HepG2 (cell line): ENCODE results near the gene ST8SIA1. TPM values are rescaled to one million over a fixed set of nuclear protein-coding genes. Genes with fewer than 3 reads are reported as not detected.

ENCODE experiments used
- ATAC-seq: fragments of 200-7000 bp; cut with Tn5 transposase; 3 replicates; pipeline ENCODE4 v1.9.1; 2020; ENCODE audit warnings: mild to moderate bottlenecking, moderate library complexity
- Bru-seq: library from RNA; stranded (reverse); fragments of 400-500 nt; gene quantifications from one replicate; lab custom pipeline; 2021; lab: Mats Ljungman, UMichigan
- BruChase-seq, 2 experiments: library from RNA; stranded (reverse); fragments of 400-500 nt; gene quantifications; one replicate each; lab custom pipeline; 2021; lab: Mats Ljungman, UMichigan
- BruUV-seq: library from RNA; stranded (reverse); fragments of 400-500 nt; replicated peaks from 2 replicates; lab custom pipeline; 2021; lab: Mats Ljungman, UMichigan
- CTCF ChIA-PET: fragments of 300-600 bp; formaldehyde crosslinking; extraction: SDS; loops from one replicate; lab custom pipeline; 2021; ENCODE audit warnings: low total read pairs, inconsistent platforms, low intra/inter-chr PET ratio; lab: Yijun Ruan, JAX
- POLR2A ChIA-PET: fragments of 350-600 bp; sonication (Branson Sonifier 250); formaldehyde crosslinking; loops from one replicate; lab custom pipeline; 2020; ENCODE audit warnings: antibody characterized with exemption, inconsistent platforms; lab: Yijun Ruan, JAX
- DNase-seq: peaks from one replicate; pipeline ENCODE4 v3.0.0-alpha.2; 2015; ENCODE audit warnings: low spot score
- FAIRE-seq: peaks from 3 replicates; lab custom pipeline; 2011; peaks lifted over from hg19 to GRCh38; lab: Jason Lieb, UNC
- H2AFZ ChIP-seq: one replicate; pipeline ENCODE4 v1.6.1; 2011; ENCODE audit warnings: low read length, inconsistent platforms
- H3K27ac ChIP-seq: fragments of 300-600 bp; 3 replicates; pipeline ENCODE4 v1.8.0; 2011; ENCODE audit warnings: mixed run types, mild to moderate bottlenecking, mixed read lengths, low read length, inconsistent platforms; ENCODE audit not compliant: insufficient read depth; ENCODE audit errors: extremely low read length
- H3K27me3 ChIP-seq, 2 experiments: fragments of 200-600 bp in 1 of 2; 2 replicates in 1 of 2; 3 replicates in 1 of 2; pipeline versions ENCODE4 v1.6.0 to v1.8.0; 2011; ENCODE audit warnings: low read length in 2 of 2, mild to moderate bottlenecking in 2 of 2, moderate library complexity in 2 of 2, inconsistent platforms in 1 of 2; ENCODE audit not compliant: insufficient read depth in 2 of 2, control insufficient read depth in 1 of 2
- H3K36me3 ChIP-seq, 2 experiments: fragments of 200-600 bp in 1 of 2; replicated peaks in 1 of 2; 2 replicates in 1 of 2; 3 replicates in 1 of 2; pipeline versions ENCODE4 v1.5.1 to v1.8.0; 2011; ENCODE audit warnings: low read length in 2 of 2, inconsistent platforms in 1 of 2; ENCODE audit not compliant: insufficient read depth in 2 of 2, control insufficient read depth in 1 of 2
- H3K4me1 ChIP-seq: 2 replicates; pipeline ENCODE4 v1.5.1; 2012; ENCODE audit warnings: low read length, inconsistent platforms; ENCODE audit not compliant: insufficient read depth
- H3K4me2 ChIP-seq: 2 replicates; pipeline ENCODE4 v1.6.0; 2011; ENCODE audit warnings: low read depth, low read length, inconsistent platforms
- H3K4me3 ChIP-seq, 3 experiments: fragments of 200-600 bp in 1 of 3; sonication (generic), shearing (Covaris generic) in 1 of 3; replicated peaks in 1 of 3; 2 replicates each; pipeline ENCODE4 v1.5.1; 2011 to 2016; ENCODE audit warnings: low read length in 3 of 3, inconsistent platforms in 2 of 3, low read depth in 2 of 3, mild to moderate bottlenecking in 2 of 3, control low read depth in 1 of 3, mixed read lengths in 1 of 3; ENCODE audit not compliant: insufficient read depth in 1 of 3
- H3K79me2 ChIP-seq: one replicate; pipeline ENCODE4 v1.6.1; 2011; ENCODE audit warnings: low read length, inconsistent platforms; ENCODE audit not compliant: insufficient read depth
- H3K9ac ChIP-seq: 2 replicates; pipeline ENCODE4 v1.6.0; 2011; ENCODE audit warnings: mild to moderate bottlenecking, low read depth, low read length, inconsistent platforms; ENCODE audit not compliant: insufficient read depth
- H3K9me3 ChIP-seq: 2 replicates; pipeline ENCODE4 v1.5.1; 2012; ENCODE audit warnings: mild to moderate bottlenecking, low read length
- H4K20me1 ChIP-seq: 2 replicates; pipeline ENCODE4 v1.6.0; 2011; ENCODE audit warnings: inconsistent platforms, mild to moderate bottlenecking, low read length, moderate library complexity; ENCODE audit not compliant: insufficient read depth
- FOXP4 ChIP-seq: sonication (generic); formaldehyde crosslinking; IDR thresholded peaks from 2 replicates; pipeline ENCODE4 v1.4.0; 2020; ENCODE audit warnings: missing genetic modification reagents
- HNRNPLL ChIP-seq: fragments of 200-400 bp; formaldehyde crosslinking; IDR thresholded peaks from 2 replicates; pipeline ENCODE4 v1.6.1; 2017; ENCODE audit warnings: mild to moderate bottlenecking, low read depth, low read length; ENCODE audit not compliant: poor library complexity, severe bottlenecking
- RFXANK ChIP-seq: IDR thresholded peaks from 2 replicates; pipeline ENCODE4 v1.6.1; 2016
- THAP11 ChIP-seq: IDR thresholded peaks from 2 replicates; pipeline ENCODE4 v1.6.1; 2016; ENCODE audit warnings: missing biosample characterization, missing genetic modification reagents
- ZFP82 ChIP-seq: sonication (generic); formaldehyde crosslinking; IDR thresholded peaks from 2 replicates; pipeline ENCODE4 v1.5.1; 2020; ENCODE audit warnings: mild to moderate bottlenecking, missing genetic modification reagents, borderline replicate concordance
- ZNF724P ChIP-seq: sonication (generic); formaldehyde crosslinking; IDR thresholded peaks from 2 replicates; pipeline ENCODE4 v1.8.0; 2022; ENCODE audit warnings: missing genetic modification reagents, borderline replicate concordance
- ZNF746 ChIP-seq: sonication (generic); formaldehyde crosslinking; IDR thresholded peaks from 2 replicates; pipeline ENCODE4 v1.8.0; 2022; ENCODE audit warnings: mild to moderate bottlenecking, missing genetic modification reagents
- ZNF761 ChIP-seq: sonication (generic); formaldehyde crosslinking; conservative IDR thresholded peaks from 2 replicates; pipeline ENCODE4 v1.4.0; 2020; ENCODE audit warnings: mild to moderate bottlenecking, missing genetic modification reagents
- ZNF883 ChIP-seq: sonication (generic); formaldehyde crosslinking; IDR thresholded peaks from 2 replicates; pipeline ENCODE4 v1.5.1; 2020; ENCODE audit warnings: mild to moderate bottlenecking, missing genetic modification reagents; ENCODE audit errors: not compliant biosample characterization
- WGBS: methylation state at CpG from one replicate; pipeline ENCODE4 v1.1.6; 2017; ENCODE audit warnings: low lambda C conversion rate; 5-methylcytosine and 5-hydroxymethylcytosine counted together
- in situ Hi-C: cut with HindIII; loops from 2 replicates; pipeline ENCODE4 v1.10.0; 2017; ENCODE audit warnings: low pct_unique_long_range_greater_than_20kb; ENCODE audit not compliant: extremely low pct_ligation_motif_present
- intact Hi-C: fragments of 100-400 bp; cut with micrococcal nuclease; formaldehyde crosslinking; loops from one replicate; pipeline ENCODE4 v1.10.0; 2022; ENCODE audit not compliant: unreplicated experiment
- long read RNA-seq, 2 experiments: library from RNA in 1 of 2; library from polyadenylated mRNA in 1 of 2; stranded (forward) in 1 of 2; unstranded in 1 of 2; transcript quantifications; one replicate each; pipeline ENCODE4 v2.0.0, GENCODE V29; 2019 to 2022
- polyA minus RNA-seq, 3 experiments: library from RNA; depleted of rRNA, polyadenylated mRNA; stranded (reverse); fragments of >200 nt; gene quantifications; 2 replicates each; pipeline ENCODE4 v1.2.3, GENCODE V29; 2011; ENCODE audit warnings: low replicate concordance in 1 of 3
- polyA plus RNA-seq, 8 experiments: library from polyadenylated mRNA; depleted of rRNA in 3 of 8; stranded (reverse) in 7 of 8; unstranded in 1 of 8; fragments of >200 nt; fragmentation: Illumina TruSeq in 4 of 8; extraction: Trizol in 4 of 8; gene quantifications; 2 replicates each; pipeline versions ENCODE4 v1.2.1 to v1.2.3, GENCODE V29; 2011 to 2016; ENCODE audit warnings: low read depth in 4 of 8, missing spikeins in 1 of 8, mixed read lengths in 1 of 8; ENCODE audit not compliant: insufficient read depth in 1 of 8
- total RNA-seq, 5 experiments: library from RNA; depleted of rRNA; stranded (reverse); fragments of >200 nt; fragmentation: Illumina TruSeq; extraction: Trizol; gene quantifications; 2 replicates each; pipeline ENCODE4 v1.2.3, GENCODE V29; 2016; ENCODE audit warnings: low read depth in 1 of 5
- TF ChIP-seq, protein P1 (sequence below): sonication (generic); formaldehyde crosslinking; IDR thresholded peaks from 2 replicates; pipeline ENCODE4 v1.4.0; 2020; ENCODE audit warnings: missing genetic modification reagents, borderline replicate concordance

The ST8SIA1 gene, protein sequence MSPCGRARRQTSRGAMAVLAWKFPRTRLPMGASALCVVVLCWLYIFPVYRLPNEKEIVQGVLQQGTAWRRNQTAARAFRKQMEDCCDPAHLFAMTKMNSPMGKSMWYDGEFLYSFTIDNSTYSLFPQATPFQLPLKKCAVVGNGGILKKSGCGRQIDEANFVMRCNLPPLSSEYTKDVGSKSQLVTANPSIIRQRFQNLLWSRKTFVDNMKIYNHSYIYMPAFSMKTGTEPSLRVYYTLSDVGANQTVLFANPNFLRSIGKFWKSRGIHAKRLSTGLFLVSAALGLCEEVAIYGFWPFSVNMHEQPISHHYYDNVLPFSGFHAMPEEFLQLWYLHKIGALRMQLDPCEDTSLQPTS
- total RNA-seq (2016; rRNA removed; fragmentation: Illumina TruSeq; extraction: Trizol) (not detected in 2 replicates), polyA plus RNA-seq (2011; rRNA removed) (not detected in 2 replicates), polyA minus RNA-seq (2011; rRNA and poly(A)+ RNA removed; ENCODE audit: low replicate concordance) (0.12 and 0.62 TPM in 2 replicates), Bru-seq, nascent RNA (not detected), BruChase-seq, experiment 1, labeled RNA remaining after a 6-hour chase (percentile 1 among the genes with signal in this experiment), BruChase-seq, experiment 2, labeled RNA remaining after a 2-hour chase (percentile 2 among the genes with signal in this experiment)
- not detected in 2 replicates for total RNA-seq (2016; cell fraction: cytosol; rRNA removed; fragmentation: Illumina TruSeq; extraction: Trizol; ENCODE audit: low read depth)
- total RNA-seq (2016; cell fraction: insoluble cytoplasmic fraction; rRNA removed; fragmentation: Illumina TruSeq; extraction: Trizol) = not detected in 2 replicates
- total RNA-seq (2016; cell fraction: membrane; rRNA removed; fragmentation: Illumina TruSeq; extraction: Trizol) = not detected in 2 replicates
- total RNA-seq (2016; cell fraction: nucleus; rRNA removed; fragmentation: Illumina TruSeq; extraction: Trizol) = not detected in 2 replicates
- polyA plus RNA-seq (2011; cell fraction: cytosol; rRNA removed) = not detected in 2 replicates
- not detected in 2 replicates for polyA plus RNA-seq (2011; cell fraction: nucleus; rRNA removed)
- polyA plus RNA-seq (2012) = not detected in 2 replicates
- not detected in 2 replicates for polyA plus RNA-seq (2016; cell fraction: cytosol; fragmentation: Illumina TruSeq; extraction: Trizol; ENCODE audit: low read depth)
- not detected in 2 replicates for polyA plus RNA-seq (2016; cell fraction: insoluble cytoplasmic fraction; fragmentation: Illumina TruSeq; extraction: Trizol; ENCODE audit: low read depth)
- not detected in 2 replicates for polyA plus RNA-seq (2016; cell fraction: membrane; fragmentation: Illumina TruSeq; extraction: Trizol; ENCODE audit: low read depth)
- polyA plus RNA-seq (2016; cell fraction: nucleus; fragmentation: Illumina TruSeq; extraction: Trizol; ENCODE audit: insufficient read depth, low read depth) = not detected in 2 replicates
- not detected in 2 replicates for polyA minus RNA-seq (2011; cell fraction: cytosol; rRNA and poly(A)+ RNA removed)
- polyA minus RNA-seq (2011; cell fraction: nucleus; rRNA and poly(A)+ RNA removed) = not detected in 2 replicates
- long read RNA-seq, experiment 1 = 0 reads
- long read RNA-seq, experiment 2, partial matches to known transcripts = 0 of 1 reads
- long read RNA-seq, experiment 2, other reads (novel, unspliced or antisense) = 0 of 1 reads

DNA sequence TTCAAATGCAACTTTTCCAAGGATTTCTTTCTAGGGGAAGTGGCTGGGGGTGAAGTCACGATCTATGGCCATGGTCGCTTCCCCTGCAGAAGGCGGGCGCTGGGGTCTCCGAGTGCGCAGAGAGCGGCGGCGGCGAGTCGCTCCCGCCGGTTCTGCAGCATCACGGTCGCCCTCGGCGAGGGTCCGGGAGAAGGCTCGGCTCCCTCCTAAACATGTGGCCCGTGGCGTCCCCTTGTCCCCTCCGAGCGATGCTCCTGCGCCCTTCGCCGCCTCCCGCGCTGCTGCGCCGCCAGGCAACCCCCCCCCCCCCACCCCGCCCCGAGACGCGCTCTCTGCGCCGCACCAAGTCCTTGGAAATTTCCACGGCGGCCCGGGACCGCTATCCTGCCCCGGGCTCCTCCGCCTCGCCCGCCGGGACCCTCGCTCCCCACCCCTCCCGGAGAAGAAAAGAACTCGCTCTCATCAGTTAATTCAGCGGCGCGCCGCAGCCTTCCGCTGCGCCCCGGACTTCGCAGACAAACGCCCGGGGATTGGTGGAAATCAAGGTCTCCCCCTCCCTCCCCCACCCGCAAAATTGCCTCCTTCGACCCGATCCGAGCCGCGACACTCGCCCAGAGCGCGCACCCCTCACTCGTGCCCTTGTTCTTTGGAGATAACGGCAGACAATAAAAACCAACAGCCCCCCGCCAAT, at the start of gene ST8SIA1:
TSS of gene ST8SIA1 (minus strand) at position 298 of the 691 bp plus-strand sequence. CDS start 475 bp downstream, outside the sequence.
- in situ Hi-C loops (loop anchor here (5.0 kb wide), 1 partner anchor 232 kb away; no protein-coding TSS in a partner anchor), intact Hi-C loops (loop anchor here (1.0 to 2.0 kb wide), 2 partner anchors 233 to 636 kb away; no protein-coding TSS in a partner anchor)
- Histone ChIP-seq H3K9me3 (no peaks in the 10 kb centered on the region), H3K27ac (no peak within 1 kb of the TSS), H3K27me3 (peaks cover 0 to 24% of the 10 kb centered on the region in 2 experiments; a peak in 3 of 5 replicates), H3K4me1 (no peaks in the 10 kb centered on the region), H3K79me2 (no peaks in the 10 kb centered on the region), H3K4me2 (peak within 1 kb of the TSS; percentile 83), H4K20me1 (no peaks in the 10 kb centered on the region), H3K9ac (no peak within 1 kb of the TSS), H3K36me3 (no peaks in the 10 kb centered on the region), H2AFZ (no peak within 1 kb of the TSS), H3K4me3 (peak within 1 kb of the TSS; percentile 60 to 68 (median 64); a peak in 5 of 6 replicates)
- no TSS peak for BruUV-seq
- ATAC-seq = no peak
- POLR2A ChIA-PET = no interaction called here
- CTCF ChIA-PET = no interaction called here
- WGBS = 53% methylated on average over 33 of the region's 70 CpGs
- no peak for DNase-seq
- no peak for FAIRE-seq
- TF ChIP-seq THAP11 (CRISPR knock-in tag) = no peak
- no peak for TF ChIP-seq ZNF761 (CRISPR knock-in tag)
- no peak for TF ChIP-seq ZNF746 (CRISPR knock-in tag)
- no peak for TF ChIP-seq RFXANK (CRISPR knock-in tag)
- no peak for TF ChIP-seq ZFP82 (CRISPR knock-in tag)
- TF ChIP-seq, protein P1, sequence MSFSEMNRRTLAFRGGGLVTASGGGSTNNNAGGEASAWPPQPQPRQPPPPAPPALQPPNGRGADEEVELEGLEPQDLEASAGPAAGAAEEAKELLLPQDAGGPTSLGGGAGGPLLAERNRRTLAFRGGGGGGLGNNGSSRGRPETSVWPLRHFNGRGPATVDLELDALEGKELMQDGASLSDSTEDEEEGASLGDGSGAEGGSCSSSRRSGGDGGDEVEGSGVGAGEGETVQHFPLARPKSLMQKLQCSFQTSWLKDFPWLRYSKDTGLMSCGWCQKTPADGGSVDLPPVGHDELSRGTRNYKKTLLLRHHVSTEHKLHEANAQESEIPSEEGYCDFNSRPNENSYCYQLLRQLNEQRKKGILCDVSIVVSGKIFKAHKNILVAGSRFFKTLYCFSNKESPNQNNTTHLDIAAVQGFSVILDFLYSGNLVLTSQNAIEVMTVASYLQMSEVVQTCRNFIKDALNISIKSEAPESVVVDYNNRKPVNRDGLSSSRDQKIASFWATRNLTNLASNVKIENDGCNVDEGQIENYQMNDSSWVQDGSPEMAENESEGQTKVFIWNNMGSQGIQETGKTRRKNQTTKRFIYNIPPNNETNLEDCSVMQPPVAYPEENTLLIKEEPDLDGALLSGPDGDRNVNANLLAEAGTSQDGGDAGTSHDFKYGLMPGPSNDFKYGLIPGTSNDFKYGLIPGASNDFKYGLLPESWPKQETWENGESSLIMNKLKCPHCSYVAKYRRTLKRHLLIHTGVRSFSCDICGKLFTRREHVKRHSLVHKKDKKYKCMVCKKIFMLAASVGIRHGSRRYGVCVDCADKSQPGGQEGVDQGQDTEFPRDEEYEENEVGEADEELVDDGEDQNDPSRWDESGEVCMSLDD (CRISPR knock-in tag) = no peak
- no peak for TF ChIP-seq ZNF883
- no peak for TF ChIP-seq FOXP4 (CRISPR knock-in tag)
- no peak for TF ChIP-seq ZNF724P (CRISPR knock-in tag)
- no peak for TF ChIP-seq HNRNPLL
